ENCODE data around the gene RTN4RL2.

DNA sequence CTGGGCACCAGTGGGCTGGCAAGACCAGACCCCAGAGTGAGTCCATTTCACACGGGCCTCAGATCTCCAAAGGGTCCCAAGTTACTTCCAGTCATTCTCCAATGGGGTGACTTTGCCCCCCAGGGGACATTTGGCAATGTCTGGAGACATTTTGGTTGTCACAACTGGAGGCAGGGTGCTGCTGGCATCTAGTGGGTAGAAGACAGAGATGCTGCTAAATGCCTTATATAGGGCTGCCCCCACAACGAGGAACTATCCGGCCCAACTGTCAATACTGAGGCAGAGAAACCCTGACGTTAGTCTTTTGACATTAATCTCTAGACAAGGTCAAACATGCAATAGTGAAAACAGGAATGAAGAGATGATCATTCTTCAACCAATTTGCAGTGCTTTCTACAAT lies 6.4 kb downstream of the RTN4RL2 start:
- TF ChIP-seq CTCF (IDR thresholded peaks at IDR 0.05) (no peak), ZFX (IDR thresholded peaks at IDR 0.05; ENCODE audit: borderline replicate concordance) (no peak)

Measured in 22Rv1 (cell line).